Measurements from ENCODE around the gene CHST9.

CHST9 gene

GRCh38 chr18:27081701-27082100, 103.4 kb downstream of the CHST9 start:
- DNase-seq = no peak

DNA sequence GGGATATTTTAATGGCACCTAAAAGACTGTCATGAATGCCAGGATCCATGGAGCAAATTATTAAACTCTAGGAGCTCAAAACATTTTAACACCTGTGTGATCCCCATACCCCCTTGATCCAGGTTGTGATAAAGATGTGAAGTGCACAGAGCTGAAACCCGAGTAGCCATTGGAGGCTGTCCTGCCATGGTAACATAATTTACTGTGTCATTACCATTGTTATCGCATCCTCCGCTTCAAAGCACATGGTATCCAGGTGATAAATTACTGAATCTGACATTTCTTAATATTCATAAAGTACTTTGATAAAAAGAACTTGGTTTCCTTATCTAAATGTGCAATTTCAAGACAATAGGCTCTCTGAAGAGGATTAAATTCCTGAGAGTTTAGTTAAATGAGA, 109.3 kb downstream of the CHST9 start:
- no peak for DNase-seq

DNA sequence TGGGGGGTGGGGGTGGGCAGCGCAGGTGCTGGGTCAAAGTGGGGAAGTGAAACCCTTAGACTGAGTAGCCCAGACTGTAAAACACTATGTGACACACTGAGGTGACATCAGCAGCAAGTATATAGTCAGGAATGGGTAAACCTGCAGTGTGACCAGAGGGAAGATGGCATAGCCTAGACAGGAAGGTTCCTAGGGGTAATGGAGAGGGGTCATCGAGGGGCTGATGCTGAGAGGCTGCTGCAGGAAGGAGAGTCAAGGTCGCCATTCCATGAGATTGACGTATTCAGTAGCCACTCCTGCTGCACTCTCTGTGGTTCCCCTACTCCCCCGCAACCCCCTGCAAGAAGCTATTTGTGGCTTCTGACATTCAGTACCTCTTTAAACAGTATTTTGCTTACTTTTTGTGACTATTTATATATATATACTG, 111.7 kb downstream of the CHST9 start:
- DNase-seq = no peak

- DNase-seq = no peak
These were observed 120.4 kb downstream of the CHST9 start for GRCh38 chr18:27064673-27065072.

DNA sequence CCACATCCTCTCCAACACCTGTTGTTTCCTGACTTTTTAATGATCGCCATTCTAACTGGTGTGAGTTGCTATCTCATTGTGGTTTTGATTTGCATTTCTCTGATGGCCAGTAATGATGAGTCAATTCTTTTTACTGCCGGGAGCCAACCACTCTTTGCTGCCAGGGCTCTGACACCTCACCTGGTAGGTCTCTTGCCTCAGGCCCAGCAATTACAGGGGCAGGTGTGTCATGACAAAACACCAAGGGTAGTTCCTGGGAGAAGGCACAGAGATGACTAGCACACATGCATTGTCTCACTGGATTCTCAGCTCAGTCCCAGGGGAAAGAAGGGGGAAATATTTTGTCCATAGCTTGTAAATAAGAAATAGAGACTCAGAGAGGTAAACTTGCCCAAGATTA, 122.3 kb downstream of the CHST9 start:
- DNase-seq = no peak

DNA sequence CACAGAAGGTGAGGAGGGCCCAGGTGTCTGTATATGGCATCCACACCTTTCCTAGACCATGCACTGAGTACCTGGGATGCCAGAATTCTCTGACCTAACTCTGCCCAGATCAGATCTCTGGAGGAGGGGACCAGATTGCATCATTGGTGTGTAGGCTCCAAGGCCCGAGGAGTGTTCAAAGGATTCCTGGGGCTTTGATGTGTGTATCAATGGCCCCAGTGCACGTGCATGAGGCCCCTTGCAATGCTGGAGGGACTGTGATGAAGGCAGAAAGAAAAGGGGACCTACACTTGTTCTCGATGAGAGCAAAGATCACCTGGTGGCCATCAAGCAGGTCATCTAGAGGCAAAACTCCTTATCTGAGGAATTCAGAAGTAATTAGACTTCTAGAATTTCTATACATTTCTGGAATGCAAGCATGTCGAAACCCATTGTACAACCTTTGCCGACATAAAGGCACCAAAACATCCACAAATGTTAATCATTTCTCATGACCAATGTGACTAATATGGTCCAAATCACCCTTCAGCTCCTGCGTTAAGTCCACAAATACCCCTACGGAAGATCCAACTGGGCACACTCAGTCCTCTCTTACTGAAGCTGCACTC, 123.5 kb downstream of the CHST9 start:
- DNase-seq = no peak

GRCh38 chr18:27057519-27058234, 127.4 kb downstream of the CHST9 start:
- peak in 1 of 2 experiments; percentile 10 for DNase-seq

- no peak for DNase-seq
These were observed 130.2 kb downstream of the CHST9 start for GRCh38 chr18:27054926-27055325.

DNA sequence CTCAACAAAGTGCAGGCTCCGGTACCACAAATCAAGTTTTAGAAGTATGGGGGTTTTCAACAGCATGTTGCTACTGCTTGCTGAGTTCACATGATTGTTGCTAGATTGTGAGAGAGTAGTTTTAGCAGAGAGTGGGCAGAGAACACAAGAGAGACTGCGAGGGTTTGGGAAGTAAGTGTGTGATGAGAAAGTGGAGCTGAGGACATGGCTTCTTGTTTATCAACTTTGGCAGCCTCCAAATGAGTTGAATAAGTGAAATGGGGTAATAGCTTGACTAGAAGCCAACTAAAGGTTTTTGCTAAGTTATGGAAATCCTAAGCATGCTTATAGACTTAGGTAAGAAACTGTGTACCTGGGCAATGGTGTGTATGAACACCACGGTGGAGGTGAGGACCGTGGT, 135.1 kb downstream of the CHST9 start:
- DNase-seq = no peak

DNA sequence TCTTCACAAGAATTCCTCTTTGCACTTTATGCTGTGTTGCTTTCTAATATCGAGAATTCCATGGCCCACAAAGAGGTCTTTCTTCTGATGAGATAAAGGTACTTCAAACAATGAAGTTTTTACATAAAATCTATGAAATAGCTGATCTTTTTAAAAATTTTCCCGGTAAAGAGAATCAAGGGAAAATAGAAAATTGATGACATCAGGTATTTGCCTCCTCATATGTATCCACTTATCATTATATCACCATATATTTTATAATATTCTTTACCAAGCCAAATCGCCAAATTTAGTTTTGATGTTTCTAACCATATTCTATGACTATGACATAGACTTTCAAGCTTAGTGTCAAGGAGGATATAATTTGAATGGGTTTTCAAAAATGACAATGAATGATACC, 139.8 kb downstream of the CHST9 start:
- no peak for DNase-seq

DNA sequence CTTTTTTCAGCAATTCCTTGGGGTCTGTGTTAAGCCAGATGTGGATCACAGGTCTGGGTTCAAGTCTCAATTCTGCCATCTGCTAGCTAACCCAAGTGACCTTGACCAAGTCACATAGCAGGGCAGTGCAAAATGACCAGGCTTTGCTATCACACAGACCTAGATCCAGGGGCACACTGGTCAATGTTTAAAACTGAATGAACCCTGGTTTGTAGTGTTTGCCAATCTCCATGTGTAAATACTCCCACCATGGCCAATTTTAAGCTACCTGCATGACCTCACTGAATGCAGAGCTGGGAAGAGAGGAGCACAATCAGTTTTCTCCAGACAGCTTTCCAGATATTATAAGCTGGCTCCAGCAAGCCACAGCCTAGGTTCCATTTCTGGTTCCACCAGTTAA, 142.9 kb downstream of the CHST9 start:
- no peak for DNase-seq

- DNase-seq = no peak
These were observed 144.3 kb downstream of the CHST9 start for GRCh38 chr18:27040796-27041195.

- no peak for DNase-seq
These were observed 151.4 kb downstream of the CHST9 start for GRCh38 chr18:27033722-27034121.

DNA sequence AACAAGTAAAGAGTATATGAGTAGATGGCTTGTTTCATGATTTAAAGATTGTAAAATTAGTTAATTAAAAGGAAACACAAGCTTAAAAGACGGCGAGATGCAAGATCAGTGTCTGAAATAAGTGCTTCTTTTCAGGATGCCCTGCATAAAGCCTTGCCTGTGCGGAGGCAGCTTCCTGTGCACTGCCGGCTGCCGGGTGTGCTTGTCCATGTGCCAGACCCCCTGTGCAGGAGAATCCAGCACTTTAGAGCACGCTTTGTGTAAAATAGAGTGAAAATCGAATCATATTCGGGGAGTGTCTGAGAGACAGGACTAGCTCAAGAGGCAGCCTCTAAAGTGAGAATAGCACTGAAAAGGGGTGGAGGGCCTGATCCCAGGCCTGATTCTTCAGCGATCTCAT, 154.7 kb downstream of the CHST9 start:
- DNase-seq = no peak

GRCh38 chr18:27022477-27022876, 162.6 kb downstream of the CHST9 start:
- no peak for DNase-seq

GRCh38 chr18:27017901-27018500, 167.1 kb downstream of the CHST9 start:
- no peak for DNase-seq

DNA sequence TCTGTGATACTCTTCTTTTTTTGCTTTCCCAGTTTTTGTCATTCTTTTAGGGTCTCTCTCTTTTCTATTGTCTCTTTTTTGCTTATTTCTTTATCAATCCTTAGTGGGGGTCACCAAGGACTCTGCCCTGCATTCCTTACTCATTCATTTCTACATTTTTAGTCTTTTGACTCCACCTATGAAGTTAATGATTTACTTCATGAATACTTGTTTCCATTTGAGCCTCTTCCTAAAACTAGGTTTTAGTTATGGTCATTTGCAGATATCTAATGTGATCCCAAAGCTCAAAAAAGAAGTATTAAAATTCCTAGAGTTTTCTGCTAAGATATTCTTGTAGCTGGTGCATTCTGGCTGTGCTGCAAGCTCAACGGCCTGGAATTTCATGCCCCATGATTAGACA, 170.3 kb downstream of the CHST9 start:
- no peak for DNase-seq

- DNase-seq = no peak
These were observed 174.3 kb downstream of the CHST9 start for GRCh38 chr18:27010784-27011183.

GRCh38 chr18:27009293-27009692, 175.8 kb downstream of the CHST9 start:
- DNase-seq = no peak

DNA sequence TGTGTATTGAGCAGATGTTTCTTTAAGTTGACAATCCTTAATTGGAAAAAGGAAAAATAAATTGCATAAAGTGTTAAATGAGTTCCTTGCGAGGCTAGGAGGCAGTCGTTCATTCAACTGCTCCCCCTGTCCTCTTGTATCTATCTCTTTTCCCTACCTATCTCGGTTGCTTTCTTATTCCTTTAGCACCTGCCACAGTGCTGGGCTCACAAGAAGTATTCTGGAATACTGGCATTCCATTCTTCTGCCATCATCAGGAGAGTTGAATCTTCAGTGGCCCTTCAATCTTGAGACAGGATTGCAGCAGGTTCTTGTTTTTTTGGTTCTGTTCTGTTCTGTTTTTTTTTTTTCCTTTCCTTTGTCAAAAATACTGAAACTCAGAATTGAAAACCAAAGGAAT, 176.5 kb downstream of the CHST9 start:
- no peak for DNase-seq

DNA sequence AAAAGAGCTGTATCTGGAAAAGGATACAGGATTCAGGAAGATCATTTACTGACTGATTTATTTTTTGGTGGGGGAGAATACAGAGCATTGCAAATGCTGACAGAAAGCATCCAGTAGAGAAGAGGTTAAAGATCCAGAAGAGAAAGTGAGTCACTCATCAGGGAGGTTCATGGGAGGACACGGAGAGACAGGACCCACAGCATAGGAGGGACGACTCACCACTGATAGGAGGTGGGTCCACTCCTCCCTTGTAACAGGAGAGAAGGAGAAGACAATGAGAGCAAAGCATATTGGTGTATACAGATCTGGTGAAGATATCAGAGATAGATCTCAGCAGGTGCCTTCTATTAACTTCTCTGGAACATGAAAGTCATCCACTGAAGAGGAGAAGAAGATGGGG, 177.2 kb downstream of the CHST9 start:
- no peak for DNase-seq

DNA sequence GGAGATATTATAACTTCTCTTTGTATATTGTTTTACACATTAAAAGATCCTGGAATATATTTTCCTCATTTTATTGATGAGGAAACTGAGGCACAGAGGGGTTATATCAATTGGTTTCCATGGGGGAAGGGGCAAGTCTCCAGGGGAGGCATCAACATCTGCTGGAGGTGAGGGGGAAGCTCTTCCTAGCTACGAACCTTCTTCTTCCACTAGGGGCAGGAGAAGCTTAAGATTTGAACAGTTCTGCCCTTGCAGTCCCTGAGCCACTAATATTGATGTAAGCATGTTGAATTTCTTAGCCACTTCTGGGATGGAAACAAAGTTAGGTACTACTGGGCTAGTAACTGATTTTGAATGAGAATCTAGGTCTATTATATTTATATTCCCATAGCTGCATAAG, 179.5 kb downstream of the CHST9 start:
- no peak for DNase-seq

DNA sequence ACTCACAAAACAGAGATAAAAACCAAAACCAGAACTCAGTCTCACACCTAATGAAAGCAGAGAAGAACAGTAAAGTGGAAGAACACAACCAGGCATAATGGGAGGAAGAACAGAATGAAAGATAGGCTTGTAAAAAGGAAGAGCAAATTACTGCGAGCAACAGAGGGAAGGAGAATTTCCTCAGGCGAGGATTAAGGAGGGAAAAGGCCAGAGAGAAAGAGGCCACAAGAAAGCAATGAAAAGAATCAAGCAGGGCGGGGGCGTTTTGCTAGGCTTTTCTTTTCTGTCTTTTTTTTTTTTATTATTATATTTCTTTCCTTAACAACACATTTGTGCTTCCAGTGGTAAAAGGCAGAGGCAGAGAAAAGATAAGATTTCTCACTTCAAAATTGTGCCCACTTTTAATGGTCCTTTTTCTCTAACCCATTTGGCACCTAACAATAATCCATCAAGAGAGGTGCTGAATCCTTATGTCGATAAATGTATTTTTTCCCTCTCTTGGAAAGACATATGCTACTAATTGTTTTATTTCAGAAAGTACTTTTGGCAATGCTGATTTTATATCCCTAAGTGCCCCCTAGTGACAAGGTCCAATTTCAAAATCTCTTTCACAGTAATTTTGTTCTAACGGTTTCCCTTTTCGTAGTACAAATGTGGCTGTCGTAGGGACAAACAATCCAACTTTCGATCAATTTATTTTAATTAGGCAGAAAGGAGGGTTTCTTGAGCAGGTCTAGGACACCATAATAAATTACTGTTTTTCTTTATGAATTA, 180.9 kb downstream of the CHST9 start:
- no peak for DNase-seq

GRCh38 chr18:26999797-27000196, 185.3 kb downstream of the CHST9 start:
- DNase-seq = no peak
